Measurements from ENCODE around the gene CYLC1. TPM values are rescaled to one million over a fixed set of nuclear protein-coding genes. Genes with fewer than 3 reads are reported as not detected.

CYLC1 gene, protein sequence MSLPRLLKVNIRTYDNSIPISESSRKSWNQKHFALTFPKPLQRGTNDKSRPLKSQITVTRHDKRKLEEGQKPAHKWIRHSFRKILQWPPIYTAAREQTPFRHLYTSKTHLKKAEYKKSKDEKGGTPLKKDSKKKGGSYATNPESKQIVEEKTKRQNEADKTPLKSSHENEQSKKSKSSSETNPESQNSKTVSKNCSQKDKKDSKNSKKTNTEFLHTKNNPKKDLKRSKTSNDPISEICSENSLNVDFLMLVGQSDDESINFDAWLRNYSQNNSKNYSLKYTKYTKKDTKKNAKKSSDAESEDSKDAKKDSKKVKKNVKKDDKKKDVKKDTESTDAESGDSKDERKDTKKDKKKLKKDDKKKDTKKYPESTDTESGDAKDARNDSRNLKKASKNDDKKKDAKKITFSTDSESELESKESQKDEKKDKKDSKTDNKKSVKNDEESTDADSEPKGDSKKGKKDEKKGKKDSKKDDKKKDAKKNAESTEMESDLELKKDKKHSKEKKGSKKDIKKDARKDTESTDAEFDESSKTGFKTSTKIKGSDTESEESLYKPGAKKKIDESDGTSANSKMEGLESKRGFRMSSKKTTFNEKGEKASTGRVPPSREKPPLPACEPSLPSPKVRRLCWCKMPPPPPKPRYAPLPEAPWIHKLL
- not detected for polyA plus RNA-seq (ENCODE audit: insufficient read length in 10 of 10)
- long read RNA-seq, donor 1, result 0 reads
- long read RNA-seq, donor 2, result 0 reads
- long read RNA-seq, donor 3, result 0 reads
- long read RNA-seq, donor 4, result 0 reads
- long read RNA-seq, donor 5, result 0 reads
- long read RNA-seq, donor 6, result 0 reads
- long read RNA-seq, donor 7, result 0 reads
- long read RNA-seq, donor 8, result 0 reads
- long read RNA-seq, donor 9, result 0 reads

DNA sequence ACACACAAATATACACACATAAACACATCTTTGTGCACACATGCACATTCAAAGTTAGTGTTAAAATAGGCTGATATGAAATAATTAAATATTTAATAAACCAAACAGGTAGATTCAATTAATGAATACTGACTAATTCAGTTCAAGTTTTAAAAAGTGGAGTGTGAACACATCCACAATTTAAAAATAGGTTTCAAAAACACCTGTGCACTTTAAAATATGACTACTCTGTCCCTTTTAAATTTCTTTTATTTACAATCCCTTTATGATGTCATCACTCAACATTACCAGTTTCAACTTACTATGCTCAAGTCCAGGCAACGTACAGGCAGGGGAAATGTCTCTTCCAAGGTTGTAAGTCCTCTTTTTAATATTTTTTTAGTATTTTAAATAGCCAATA is at the start of gene CYLC1:
TSS of gene CYLC1 (plus strand) at position 301 of the 400 bp plus-strand sequence. CDS start at position 338, 37 bp downstream.
- no peak for DNase-seq

DNA sequence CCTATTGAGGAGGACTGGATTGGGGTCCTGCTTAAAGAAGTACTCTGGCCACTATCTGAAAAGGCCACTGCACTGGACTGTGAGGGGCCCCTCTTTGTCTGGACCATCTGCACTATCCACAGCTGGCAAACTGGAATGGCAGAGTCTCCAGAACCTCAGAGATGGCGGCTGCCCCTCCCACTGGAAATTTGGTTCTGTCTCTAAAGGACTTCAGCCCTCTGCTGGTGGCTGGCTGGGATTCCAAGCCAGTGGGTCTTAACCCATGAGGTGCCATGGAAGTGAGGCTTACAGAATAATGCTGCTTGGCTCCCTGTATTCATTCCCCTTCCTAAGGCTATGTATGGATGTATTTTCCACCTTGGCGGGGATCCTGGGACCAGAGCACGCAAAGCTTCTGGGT is 41.6 kb upstream of the CYLC1 start:
- no peak for DNase-seq

GRCh38 chrX:83829874-83830273 is 31.1 kb upstream of the CYLC1 start:
- no peak for DNase-seq

GRCh38 chrX:83845397-83845796 is 15.5 kb upstream of the CYLC1 start:
- DNase-seq, result peak in 2 of 3 donors; percentile 1 to 2

DNA sequence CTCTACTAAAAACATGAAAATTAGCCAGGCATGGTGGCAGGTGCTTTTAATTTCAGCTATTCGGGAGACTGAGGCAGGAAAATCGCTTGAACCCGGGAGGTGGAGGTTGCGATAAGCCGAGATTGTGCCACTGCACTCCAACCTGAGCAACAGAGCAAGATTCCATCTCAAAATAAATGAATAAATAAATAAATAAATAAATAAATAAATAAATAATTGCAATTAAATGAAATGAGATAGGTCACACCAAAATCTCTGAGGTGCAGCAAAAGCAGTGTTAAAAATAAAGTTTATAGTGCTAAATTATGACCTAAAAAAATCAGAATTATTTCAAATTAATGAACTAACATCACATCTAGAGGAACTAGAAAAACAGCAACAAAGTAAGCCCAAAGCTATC is 13.6 kb upstream of the CYLC1 start:
- no peak for DNase-seq

DNA sequence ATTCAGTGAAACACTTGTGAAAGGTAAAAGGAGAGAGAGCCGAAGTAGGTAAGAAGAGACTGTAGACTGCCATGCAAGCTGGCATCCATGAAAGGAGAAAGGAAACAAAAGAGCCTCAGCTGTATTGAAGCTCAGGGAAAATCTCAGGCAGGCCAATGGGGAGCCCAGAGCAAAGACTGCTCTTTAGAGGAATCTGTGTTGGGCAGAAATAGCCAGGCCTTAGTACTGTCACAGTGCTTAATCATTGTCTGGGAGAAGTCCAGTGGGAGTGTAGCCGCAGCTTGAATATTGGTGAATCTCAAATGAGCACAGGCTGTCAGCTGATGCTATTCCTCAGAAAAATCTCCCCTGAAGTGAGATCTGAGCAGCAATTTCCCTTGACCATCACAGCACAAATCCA is 27.6 kb downstream of the CYLC1 start:
- DNase-seq, result no peak

- no peak for DNase-seq
These were observed 31.5 kb downstream of the CYLC1 start for GRCh38 chrX:83892433-83892832.

DNA sequence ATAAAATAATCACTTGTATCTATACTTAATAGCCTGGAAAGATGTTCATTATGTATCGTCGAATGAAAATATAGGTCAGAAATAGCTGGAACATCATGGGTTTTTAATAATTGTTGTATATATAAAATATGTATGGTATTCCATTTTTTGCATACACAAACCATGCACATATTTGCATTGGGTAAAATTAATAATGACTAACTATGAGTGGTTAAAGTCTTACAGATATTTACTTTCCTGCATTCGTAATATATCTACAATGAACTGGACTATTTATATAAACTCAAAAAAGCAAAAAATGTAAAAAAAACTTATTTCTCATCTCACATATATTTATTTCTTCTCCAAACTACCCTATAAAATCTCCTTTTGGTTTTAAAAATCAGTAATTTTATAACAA is 46.0 kb downstream of the CYLC1 start:
- DNase-seq, result no peak

DNA sequence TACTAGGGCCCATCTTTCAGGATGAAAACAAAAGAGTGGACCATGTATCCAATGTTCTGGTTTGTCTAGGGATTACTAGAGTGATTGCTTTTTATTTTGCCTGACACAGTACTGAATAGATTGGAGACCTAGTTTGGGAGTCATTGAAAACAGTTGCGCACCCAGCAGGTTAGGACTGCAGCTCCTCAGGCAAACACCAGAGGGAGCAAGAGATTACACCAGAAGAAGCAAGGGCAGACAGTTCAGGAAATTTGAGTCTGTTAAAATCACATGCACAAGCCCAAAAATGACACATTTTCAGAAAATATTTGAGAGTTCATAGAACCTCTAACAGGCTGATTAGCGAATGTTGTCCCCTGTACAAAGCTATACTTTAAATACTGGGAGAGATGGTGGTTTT is 55.6 kb downstream of the CYLC1 start:
- DNase-seq, result no peak

DNA sequence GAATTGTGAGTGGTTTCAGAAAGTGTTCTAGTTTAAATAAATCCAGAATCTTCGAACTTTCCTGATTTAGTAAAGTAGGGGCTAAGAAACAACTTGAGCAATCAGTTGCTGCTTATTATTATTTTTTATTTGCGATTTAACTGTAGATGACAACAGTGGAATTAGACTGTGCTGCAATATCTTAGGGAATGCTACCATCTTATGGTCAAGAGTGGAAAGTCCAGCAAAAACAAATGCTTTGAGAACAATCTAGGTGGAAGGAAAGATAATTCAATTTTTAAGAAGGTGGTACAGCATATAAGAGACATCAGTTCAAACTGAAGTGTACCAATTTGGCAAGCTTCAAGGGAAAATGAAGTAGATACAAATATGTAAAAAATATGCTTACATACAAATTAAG is 73.3 kb downstream of the CYLC1 start:
- no peak for DNase-seq
